Keratinocyte (primary cell): Measurements from ENCODE around the gene ADO. TPM values are rescaled to one million over a fixed set of nuclear protein-coding genes. Genes with fewer than 3 reads are reported as not detected.
"Not testable (repeated sequence)": the region's sequence is repeated elsewhere in the genome, so short reads cannot be mapped to it uniquely, and the experiment has no call there.

Experiments used
- DNase-seq: peaks from one replicate; pipeline ENCODE4 v3.0.0-alpha.2; 2011; ENCODE audit warnings: low read depth, missing footprints, low spot score
- FAIRE-seq: peaks from 2 replicates; lab custom pipeline; 2011; peaks lifted over from hg19 to GRCh38; lab: Jason Lieb, UNC
- H2AFZ ChIP-seq: 2 replicates; pipeline ENCODE4 v1.6.0; 2012; ENCODE audit warnings: low read length, control low read depth, inconsistent platforms; ENCODE audit not compliant: control insufficient read depth
- H3K27ac ChIP-seq: 2 replicates; pipeline ENCODE4 v1.5.1; 2011; ENCODE audit warnings: low read length; ENCODE audit not compliant: control insufficient read depth, insufficient read depth
- H3K27me3 ChIP-seq: 3 replicates; pipeline ENCODE4 v1.6.0; 2011; ENCODE audit warnings: low read length; ENCODE audit not compliant: control insufficient read depth, insufficient read depth; ENCODE audit errors: extremely low read depth
- H3K36me3 ChIP-seq, 2 experiments: 2 replicates in 1 of 2; 3 replicates in 1 of 2; pipeline ENCODE4 v1.5.1; 2011; ENCODE audit warnings: low read length in 2 of 2, mild to moderate bottlenecking in 1 of 2; ENCODE audit not compliant: control insufficient read depth in 2 of 2, insufficient read depth in 2 of 2; ENCODE audit errors: extremely low read depth in 1 of 2
- H3K4me1 ChIP-seq: 3 replicates; pipeline ENCODE4 v1.5.1; 2011; ENCODE audit warnings: low read length; ENCODE audit not compliant: control insufficient read depth, insufficient read depth; ENCODE audit errors: extremely low read depth
- H3K4me2 ChIP-seq: 3 replicates; pipeline ENCODE4 v1.6.0; 2011; ENCODE audit warnings: low read depth, low read length; ENCODE audit not compliant: control insufficient read depth, insufficient read depth; ENCODE audit errors: extremely low read depth
- H3K4me3 ChIP-seq, 3 experiments: fragments of 200-600 bp in 1 of 3; sonication (generic) in 1 of 3; 2 replicates in 2 of 3; 3 replicates in 1 of 3; pipeline ENCODE4 v1.5.1; 2011 to 2016; ENCODE audit warnings: low read length in 3 of 3, mild to moderate bottlenecking in 3 of 3, control low read depth in 2 of 3, inconsistent platforms in 1 of 3, low read depth in 1 of 3, mixed read lengths in 1 of 3, mixed run types in 1 of 3, moderate library complexity in 1 of 3; ENCODE audit not compliant: control insufficient read depth in 2 of 3, insufficient read depth in 2 of 3; ENCODE audit errors: extremely low read depth in 1 of 3
- H3K79me2 ChIP-seq: 2 replicates; pipeline ENCODE4 v1.6.0; 2012; ENCODE audit warnings: low read length; ENCODE audit not compliant: control insufficient read depth, insufficient read depth
- H3K9ac ChIP-seq: 3 replicates; pipeline ENCODE4 v1.6.0; 2011; ENCODE audit warnings: low read length; ENCODE audit not compliant: control insufficient read depth, insufficient read depth; ENCODE audit errors: extremely low read depth
- H3K9me1 ChIP-seq: 3 replicates; pipeline ENCODE4 v1.6.0; 2011; ENCODE audit warnings: low read length; ENCODE audit not compliant: control insufficient read depth, insufficient read depth; ENCODE audit errors: extremely low read depth
- H3K9me3 ChIP-seq: 2 replicates; pipeline ENCODE4 v1.5.1; 2012; ENCODE audit warnings: low read depth, low read length; ENCODE audit not compliant: control insufficient read depth
- H4K20me1 ChIP-seq: 3 replicates; pipeline ENCODE4 v1.6.0; 2011; ENCODE audit warnings: low read length; ENCODE audit not compliant: control insufficient read depth, insufficient read depth; ENCODE audit errors: extremely low read depth
- CTCF ChIP-seq, 3 experiments: IDR thresholded peaks in 1 of 3; conservative IDR thresholded peaks in 1 of 3; optimal IDR thresholded peaks in 1 of 3; 2 replicates in 2 of 3; 3 replicates in 1 of 3; pipeline versions ENCODE3 to v1.5.1; 2011; ENCODE audit warnings: low read length in 3 of 3, mild to moderate bottlenecking in 3 of 3, moderate library complexity in 2 of 3, control low read depth in 1 of 3, inconsistent platforms in 1 of 3; ENCODE audit not compliant: insufficient read depth in 2 of 3; ENCODE audit errors: extremely low read depth in 1 of 3
- EZH2 ChIP-seq: IDR thresholded peaks from one replicate; pipeline ENCODE4 v1.6.1; 2012; ENCODE audit warnings: inconsistent platforms, mild to moderate bottlenecking, low read length, moderate library complexity
- dilution Hi-C: fragments of 300-500 bp; cut with MboI; formaldehyde crosslinking; loops from one replicate; pipeline ENCODE4 v1.7.0; 2020; ENCODE audit warnings: low sequenced_read_pairs; ENCODE audit not compliant: extremely low pct_ligation_motif_present
- polyA plus RNA-seq, 5 experiments: library from polyadenylated mRNA; depleted of rRNA in 3 of 5; stranded (reverse) in 3 of 5; stranded (forward) in 1 of 5; unstranded in 1 of 5; fragments of >200 nt; gene quantifications; 1 replicate in 1 of 5; 2 replicates in 3 of 5; 3 replicates in 1 of 5; pipeline versions ENCODE4 v1.2.1 to v1.2.3, GENCODE V29; 2011 to 2012; ENCODE audit warnings: missing spikeins in 2 of 5, low read depth in 1 of 5, low replicate concordance in 1 of 5

The ADO gene
- polyA plus RNA-seq, 1 donor (not counting 4 experiments of a cell fraction or from before 2014, with no cell fraction given) = 16.5 TPM

- Histone ChIP-seq H3K4me1 (peaks cover 3% of the 10 kb centered on the region), H3K4me3 (no peak overlapping the region), H3K4me2 (no peak overlapping the region), H3K27me3 (peaks cover 5% of the 10 kb centered on the region), H4K20me1 (no peaks in the 10 kb centered on the region), H3K9me3 (no peaks in the 10 kb centered on the region), H3K36me3 (no peaks in the 10 kb centered on the region), H3K79me2 (no peaks in the 10 kb centered on the region), H3K9ac (no peak overlapping the region), H3K9me1 (no peaks in the 10 kb centered on the region), H3K27ac (no peak overlapping the region), H2AFZ (no peak overlapping the region)
- FAIRE-seq (no peak), DNase-seq (no peak)
- dilution Hi-C loops = no loop called here
- no peak for TF ChIP-seq EZH2
- TF ChIP-seq CTCF (optimal IDR thresholded peaks at IDR 0.05 in 1 of 3, IDR thresholded peaks at IDR 0.05 in 1 of 3, conservative IDR thresholded peaks at IDR 0.05 in 1 of 3; ENCODE audit: extremely low read depth in 1 of 3, insufficient read depth in 2 of 3, low read length in 3 of 3) = no peak
Measured at GRCh38 chr10:62778125-62778524, 26.4 kb upstream of the ADO start.

GRCh38 chr10:62779487-62780248 is 24.9 kb upstream of the ADO start:
- H3K27me3 ChIP-seq = peaks cover 5% of the 10 kb centered on the region
- FAIRE-seq (no peak), DNase-seq (no peak)
- H3K4me2 ChIP-seq = no peak overlapping the region
- H3K27ac ChIP-seq = no peak overlapping the region
- no peaks in the 10 kb centered on the region for H3K9me1 ChIP-seq
- dilution Hi-C loops = no loop called here
- no peaks in the 10 kb centered on the region for H3K9me3 ChIP-seq
- TF ChIP-seq CTCF (optimal IDR thresholded peaks at IDR 0.05 in 1 of 3, IDR thresholded peaks at IDR 0.05 in 1 of 3, conservative IDR thresholded peaks at IDR 0.05 in 1 of 3; ENCODE audit: extremely low read depth in 1 of 3, insufficient read depth in 2 of 3, low read length in 3 of 3) (no peak), EZH2 (no peak)
- H3K9ac ChIP-seq = no peak overlapping the region
- no peak overlapping the region for H3K4me3 ChIP-seq
- H3K36me3 ChIP-seq = no peaks in the 10 kb centered on the region
- H3K4me1 ChIP-seq = peaks cover 3% of the 10 kb centered on the region
- H4K20me1 ChIP-seq = no peaks in the 10 kb centered on the region
- no peak overlapping the region for H2AFZ ChIP-seq
- H3K79me2 ChIP-seq = no peaks in the 10 kb centered on the region

- H2AFZ ChIP-seq, H3K27ac ChIP-seq, H3K79me2 ChIP-seq, H3K9ac ChIP-seq, H4K20me1 ChIP-seq, H3K9me3 ChIP-seq, H3K36me3 ChIP-seq, H3K4me1 ChIP-seq, H3K4me2 ChIP-seq, H3K4me3 ChIP-seq, FAIRE-seq, dilution Hi-C loops, H3K27me3 ChIP-seq, DNase-seq, H3K9me1 ChIP-seq: not testable (repeated sequence)
Measured at GRCh38 chr10:62784537-62784936, 20.0 kb upstream of the ADO start.

GRCh38 chr10:62788285-62788684 is 16.2 kb upstream of the ADO start:
- dilution Hi-C loops, H3K4me1 ChIP-seq, H3K9ac ChIP-seq, H2AFZ ChIP-seq, H3K9me3 ChIP-seq, H3K79me2 ChIP-seq, H4K20me1 ChIP-seq, FAIRE-seq, H3K9me1 ChIP-seq, H3K4me2 ChIP-seq, H3K4me3 ChIP-seq, H3K27me3 ChIP-seq, DNase-seq, H3K27ac ChIP-seq, H3K36me3 ChIP-seq: not testable (repeated sequence)
